Activated T-cell treated with anti-CD3 and anti-CD28 coated beads for 1 hour (primary cell): ENCODE data around the gene SIN3B.
"Not testable (repeated sequence)": the region's sequence is repeated elsewhere in the genome, so short reads cannot be mapped to it uniquely, and the experiment has no call there.

Source experiments
- DNase-seq: peaks from one replicate; pipeline ENCODE4 v3.0.0-alpha.2; 2020; ENCODE audit warnings: low read depth

SIN3B gene, protein sequence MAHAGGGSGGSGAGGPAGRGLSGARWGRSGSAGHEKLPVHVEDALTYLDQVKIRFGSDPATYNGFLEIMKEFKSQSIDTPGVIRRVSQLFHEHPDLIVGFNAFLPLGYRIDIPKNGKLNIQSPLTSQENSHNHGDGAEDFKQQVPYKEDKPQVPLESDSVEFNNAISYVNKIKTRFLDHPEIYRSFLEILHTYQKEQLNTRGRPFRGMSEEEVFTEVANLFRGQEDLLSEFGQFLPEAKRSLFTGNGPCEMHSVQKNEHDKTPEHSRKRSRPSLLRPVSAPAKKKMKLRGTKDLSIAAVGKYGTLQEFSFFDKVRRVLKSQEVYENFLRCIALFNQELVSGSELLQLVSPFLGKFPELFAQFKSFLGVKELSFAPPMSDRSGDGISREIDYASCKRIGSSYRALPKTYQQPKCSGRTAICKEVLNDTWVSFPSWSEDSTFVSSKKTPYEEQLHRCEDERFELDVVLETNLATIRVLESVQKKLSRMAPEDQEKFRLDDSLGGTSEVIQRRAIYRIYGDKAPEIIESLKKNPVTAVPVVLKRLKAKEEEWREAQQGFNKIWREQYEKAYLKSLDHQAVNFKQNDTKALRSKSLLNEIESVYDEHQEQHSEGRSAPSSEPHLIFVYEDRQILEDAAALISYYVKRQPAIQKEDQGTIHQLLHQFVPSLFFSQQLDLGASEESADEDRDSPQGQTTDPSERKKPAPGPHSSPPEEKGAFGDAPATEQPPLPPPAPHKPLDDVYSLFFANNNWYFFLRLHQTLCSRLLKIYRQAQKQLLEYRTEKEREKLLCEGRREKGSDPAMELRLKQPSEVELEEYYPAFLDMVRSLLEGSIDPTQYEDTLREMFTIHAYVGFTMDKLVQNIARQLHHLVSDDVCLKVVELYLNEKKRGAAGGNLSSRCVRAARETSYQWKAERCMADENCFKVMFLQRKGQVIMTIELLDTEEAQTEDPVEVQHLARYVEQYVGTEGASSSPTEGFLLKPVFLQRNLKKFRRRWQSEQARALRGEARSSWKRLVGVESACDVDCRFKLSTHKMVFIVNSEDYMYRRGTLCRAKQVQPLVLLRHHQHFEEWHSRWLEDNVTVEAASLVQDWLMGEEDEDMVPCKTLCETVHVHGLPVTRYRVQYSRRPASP

DNA sequence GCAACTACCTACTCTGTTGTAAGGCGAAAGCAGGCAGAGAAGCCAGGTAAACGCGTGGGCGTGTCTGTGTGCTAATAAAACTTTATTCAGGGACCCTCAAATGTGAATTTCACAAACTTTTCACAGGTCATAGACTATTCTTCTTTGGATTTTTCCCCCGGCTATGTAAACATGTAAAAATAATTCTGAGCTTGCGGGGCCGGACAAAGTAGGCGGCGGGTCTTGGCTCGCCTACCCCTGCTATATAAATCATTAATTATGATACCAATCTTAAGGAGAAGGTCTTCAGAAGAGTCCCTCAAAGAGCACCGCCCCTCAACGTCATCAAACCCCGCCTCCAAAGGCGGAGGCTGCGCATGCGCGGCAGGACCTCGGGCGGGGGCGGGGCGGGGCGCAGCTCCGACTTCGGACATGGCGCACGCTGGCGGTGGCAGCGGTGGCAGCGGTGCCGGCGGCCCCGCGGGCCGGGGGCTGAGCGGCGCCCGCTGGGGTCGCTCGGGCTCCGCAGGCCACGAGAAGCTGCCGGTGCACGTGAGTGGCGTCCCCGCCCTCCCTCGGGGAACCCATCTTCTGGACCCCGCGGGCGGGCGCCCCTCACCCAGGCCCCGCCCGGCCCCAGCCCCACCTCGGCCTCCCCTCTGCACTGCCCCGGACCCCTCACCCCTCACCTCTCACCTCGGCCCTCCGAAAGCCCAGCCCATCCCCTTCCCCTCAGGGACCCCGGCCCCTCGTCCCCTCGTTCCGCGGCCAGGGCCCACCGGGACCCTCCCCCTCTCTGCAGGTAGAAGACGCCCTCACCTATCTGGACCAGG, at the start of gene SIN3B:
Gene SIN3B, plus strand, starts transcription at position 389 of the 812 bp plus-strand sequence. Its CDS starts 23 bp downstream, at position 412.
- DNase-seq = peak; percentile 87

- no peak for DNase-seq
Measured at GRCh38 chr19:16779539-16780163, 49.5 kb upstream of the SIN3B start.

- no peak for DNase-seq
Measured at GRCh38 chr19:16782719-16783118, 46.5 kb upstream of the SIN3B start.

GRCh38 chr19:16788479-16788878, 40.7 kb upstream of the SIN3B start:
- DNase-seq = no peak

- DNase-seq = no peak
Measured at GRCh38 chr19:16789238-16789637, 40.0 kb upstream of the SIN3B start.

DNA sequence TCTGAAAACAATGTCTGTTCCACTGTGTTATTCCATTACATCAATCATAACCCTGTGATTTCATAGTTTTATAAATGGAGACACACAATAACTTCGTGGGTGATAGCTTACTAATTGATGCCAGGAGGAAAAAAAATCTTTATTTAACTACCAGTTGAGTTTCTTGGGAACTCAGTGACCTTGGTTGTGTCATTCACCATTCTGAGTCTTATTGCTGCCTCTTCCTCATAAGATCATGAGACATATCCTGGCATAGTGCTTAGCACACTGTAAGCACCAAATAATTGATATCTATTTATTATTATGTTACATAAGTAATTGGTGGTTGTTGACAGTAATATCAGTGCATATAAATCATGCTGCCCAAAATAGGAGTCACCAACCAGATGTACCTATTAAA, 39.1 kb upstream of the SIN3B start:
- DNase-seq = no peak

DNA sequence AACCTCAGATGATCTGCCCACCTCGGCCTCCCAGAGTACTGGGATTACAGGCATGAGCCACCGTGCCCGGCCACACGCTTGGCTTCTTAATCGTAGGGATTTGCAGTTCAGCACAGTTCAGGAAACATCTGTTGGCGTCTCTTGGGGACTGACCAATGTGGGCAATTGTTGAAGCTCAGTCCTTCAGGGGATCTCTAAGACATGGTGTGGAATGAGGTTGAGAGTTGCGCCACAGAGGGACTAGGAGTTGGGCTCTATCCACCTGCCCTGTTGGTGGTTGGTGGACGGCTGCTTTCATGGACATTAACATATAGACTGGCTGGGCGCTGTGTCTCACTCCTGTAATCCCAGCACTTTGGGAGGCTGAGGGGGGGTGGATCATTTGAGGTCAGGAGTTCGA, 37.3 kb upstream of the SIN3B start:
- no peak for DNase-seq

DNA sequence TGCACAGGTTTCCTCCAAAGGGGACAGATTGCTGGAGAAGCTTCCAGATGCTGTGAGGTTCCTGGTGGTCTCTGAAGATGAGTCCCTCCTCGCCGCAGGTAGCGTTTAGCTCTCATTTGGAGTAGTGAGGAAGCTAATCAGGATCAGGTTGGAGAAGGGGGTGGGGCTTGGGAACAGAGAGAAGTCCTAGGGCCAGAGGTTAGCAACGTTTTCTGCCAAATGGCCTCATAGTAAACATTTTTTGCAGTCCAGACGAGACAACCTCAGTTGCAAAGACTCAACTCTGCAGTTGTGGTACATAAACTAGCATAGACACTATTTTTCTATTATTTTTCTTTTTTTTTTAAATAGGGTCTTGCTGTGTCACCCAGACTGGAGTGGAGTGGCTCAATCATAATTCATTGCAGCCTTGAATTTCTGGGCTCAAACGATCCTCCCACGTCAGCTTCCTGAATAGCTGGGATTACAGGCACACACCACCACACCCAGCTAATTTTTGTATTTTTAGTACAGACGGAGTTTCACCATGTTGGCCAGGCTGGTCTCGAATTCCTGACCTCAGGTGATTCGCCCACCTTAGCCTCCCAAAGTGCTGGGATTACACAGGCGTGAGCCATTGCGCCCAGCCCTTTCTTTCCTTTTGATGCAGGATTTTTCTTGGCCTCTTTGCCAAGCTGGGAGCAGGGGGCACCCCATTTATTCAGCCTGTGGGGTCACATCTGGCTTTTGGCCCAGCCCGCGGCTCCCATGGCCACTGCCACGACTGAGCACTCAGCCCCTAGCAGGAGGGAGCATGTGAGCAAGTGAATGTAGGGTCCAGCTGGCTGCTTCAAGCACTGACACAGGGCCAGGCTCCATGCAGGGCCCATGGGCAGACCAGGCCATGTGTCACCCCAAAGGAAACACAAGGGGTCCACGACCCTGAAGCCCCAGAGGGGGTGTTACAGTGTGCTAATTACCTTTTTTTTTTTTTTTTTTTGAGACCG, 34.4 kb upstream of the SIN3B start:
- no peak for DNase-seq

GRCh38 chr19:16795731-16796130, 33.5 kb upstream of the SIN3B start:
- DNase-seq = no peak

DNA sequence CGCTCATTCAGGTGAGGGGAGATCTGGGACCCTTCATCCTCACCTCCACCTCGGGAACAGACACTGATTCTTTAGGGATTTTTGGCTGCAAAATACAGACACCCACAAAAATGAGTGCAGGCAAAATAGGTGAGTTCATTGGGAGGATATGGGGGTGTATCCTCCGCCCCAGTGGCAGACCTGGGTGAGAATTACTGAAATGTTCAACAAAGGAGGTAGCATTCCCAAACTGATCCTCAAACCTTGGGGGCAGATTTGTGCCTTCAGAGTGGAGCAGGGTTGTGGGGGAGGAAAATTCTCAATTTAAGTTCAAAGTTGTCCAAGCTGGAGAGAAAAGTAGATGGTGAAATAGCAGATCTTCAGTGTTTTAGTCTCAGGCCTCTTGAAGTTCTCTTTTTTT, 31.3 kb upstream of the SIN3B start:
- DNase-seq = no peak

DNA sequence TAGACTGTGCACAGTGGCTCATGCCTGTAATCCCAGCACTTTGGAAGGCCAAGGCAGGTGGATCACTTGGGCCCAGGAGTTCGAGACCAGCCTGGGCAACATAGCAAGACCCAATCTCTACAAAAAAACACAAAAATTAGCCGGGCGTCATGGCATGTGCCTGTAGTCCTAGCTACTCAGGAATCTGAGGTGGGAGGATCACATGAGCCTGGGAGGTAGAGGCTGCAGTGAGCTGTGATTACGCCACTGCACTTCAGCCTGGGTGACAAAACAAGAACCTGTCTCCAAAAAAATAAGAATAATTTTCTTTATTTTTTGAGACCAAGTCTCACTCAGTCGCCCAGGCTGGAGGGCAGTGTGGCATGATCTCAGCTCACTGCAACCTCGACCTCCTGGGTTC, 30.9 kb upstream of the SIN3B start:
- not testable (repeated sequence) for DNase-seq

GRCh38 chr19:16799740-16800139, 29.5 kb upstream of the SIN3B start:
- no peak for DNase-seq

- DNase-seq = no peak
Measured at GRCh38 chr19:16801600-16802013, 27.6 kb upstream of the SIN3B start.

DNA sequence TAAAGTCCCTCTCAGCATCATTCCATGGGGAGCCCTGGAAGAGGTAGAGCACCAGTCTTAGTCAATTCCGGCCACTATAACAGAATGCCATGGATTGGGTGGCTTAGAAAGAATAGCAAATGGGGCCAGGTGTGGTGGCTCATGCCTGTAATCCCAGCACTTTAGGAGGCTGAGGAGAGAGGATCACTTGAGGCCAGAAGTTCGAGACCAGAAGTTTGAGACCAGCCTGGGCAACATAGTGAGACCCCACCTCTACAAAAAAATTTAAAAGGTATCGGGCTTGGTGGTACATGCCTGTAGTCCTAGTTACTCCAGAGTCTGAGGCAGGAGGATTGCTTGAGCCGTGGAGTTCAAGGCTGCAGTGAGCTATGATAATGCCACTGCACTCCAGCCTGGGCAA, 25.0 kb upstream of the SIN3B start:
- no peak for DNase-seq

- no peak for DNase-seq
Measured at GRCh38 chr19:16807549-16808284, 21.5 kb upstream of the SIN3B start.

DNA sequence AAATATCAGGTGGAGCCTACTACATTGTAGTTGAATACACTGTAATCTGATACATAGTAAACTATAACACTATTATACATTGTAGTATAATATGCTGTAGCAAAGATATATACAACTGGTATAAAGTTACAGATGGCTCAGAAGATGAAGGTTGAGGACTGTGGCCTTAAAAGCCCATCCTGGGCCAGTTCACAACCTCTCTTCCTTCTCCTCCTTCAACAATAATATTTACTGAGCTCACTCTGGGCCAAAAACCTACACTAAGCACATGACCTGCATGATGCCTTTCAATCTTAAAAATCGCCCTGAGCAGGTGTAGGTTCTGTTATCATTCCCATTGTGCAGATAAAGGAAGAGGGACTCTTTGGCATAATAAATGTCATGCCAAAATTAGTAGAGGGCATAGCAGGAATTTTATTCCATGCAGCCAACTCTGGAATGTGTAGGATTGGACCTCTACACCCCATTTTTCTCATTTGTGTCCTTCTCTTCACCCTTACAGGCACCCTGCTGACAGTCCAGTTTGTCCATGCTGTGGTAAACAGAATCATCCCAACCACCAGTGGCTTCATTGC, 14.6 kb upstream of the SIN3B start:
- DNase-seq = no peak

- DNase-seq = no peak
Measured at GRCh38 chr19:16820056-16820455, 9.1 kb upstream of the SIN3B start.

DNA sequence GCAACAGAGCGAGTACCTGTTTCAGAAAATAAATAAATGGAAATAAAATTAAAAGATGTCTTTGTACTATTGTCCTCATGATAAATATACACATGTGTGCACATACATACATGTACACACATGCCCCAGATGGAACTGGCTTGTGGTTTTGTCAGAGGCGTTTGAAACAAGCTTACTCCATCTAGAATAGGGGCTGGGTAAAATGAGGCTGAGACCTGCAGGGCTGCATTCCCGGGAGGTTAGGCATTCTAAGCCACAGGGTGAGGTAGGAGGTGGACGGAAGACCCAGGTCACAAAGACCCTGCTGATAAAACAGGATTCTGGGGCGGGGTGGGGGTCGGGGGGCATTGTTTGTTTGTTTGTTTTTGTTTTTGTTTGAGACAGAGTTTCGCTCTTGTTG, 8.1 kb upstream of the SIN3B start:
- no peak for DNase-seq

DNA sequence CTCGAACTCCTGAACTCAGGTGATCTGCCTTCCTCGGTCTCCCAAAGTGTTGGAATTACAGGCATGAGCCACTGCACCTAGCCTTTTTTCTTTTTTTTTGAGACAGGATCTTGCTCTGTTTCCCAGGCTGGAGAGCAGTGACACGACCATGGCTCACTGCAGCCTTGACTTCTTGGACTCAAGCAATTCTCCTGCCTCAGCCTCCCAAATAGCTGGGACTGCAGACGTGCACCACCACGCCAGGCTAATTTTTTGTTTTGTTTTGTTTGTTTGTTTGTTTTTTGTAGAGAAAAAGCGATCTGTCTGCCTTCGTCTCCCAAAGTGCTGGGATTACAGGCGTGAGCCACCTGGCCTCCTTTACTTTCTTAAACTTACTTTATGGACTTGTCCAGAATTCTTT, 6.5 kb upstream of the SIN3B start:
- DNase-seq = no peak
